DND-41 (cell line): ENCODE measurements around the gene XRCC3.

Source experiments
- CTCF ChIP-seq: IDR thresholded peaks from 2 replicates; pipeline ENCODE4 v1.5.1; 2012; ENCODE audit warnings: borderline replicate concordance, low read length, moderate library complexity, mild to moderate bottlenecking; ENCODE audit not compliant: poor library complexity, severe bottlenecking; ENCODE audit errors: extremely low read depth
- EZH2 ChIP-seq: IDR thresholded peaks from 3 replicates; pipeline ENCODE4 v1.6.1; 2012; ENCODE audit warnings: borderline replicate concordance, low read depth, mild to moderate bottlenecking, moderate library complexity, low read length, inconsistent platforms; ENCODE audit not compliant: severe bottlenecking

GRCh38 chr14:103687712-103688111 lies 27.5 kb downstream of the XRCC3 start:
- no peak for TF ChIP-seq CTCF
- no peak for TF ChIP-seq EZH2
